HCT116 (cell line): ENCODE results near the gene GSC. TPM values are rescaled to one million over a fixed set of nuclear protein-coding genes. Genes with fewer than 3 reads are reported as not detected.

Experiments
- ATAC-seq: fragments of 200-7000 bp; cut with Tn5 transposase; 2 replicates; pipeline ENCODE4 v1.9.1; 2020; ENCODE audit warnings: mild to moderate bottlenecking, moderate library complexity
- BruUV-seq: library from RNA; stranded (reverse); fragments of 400-500 nt; replicated peaks from 2 replicates; lab custom pipeline; 2021; lab: Mats Ljungman, UMichigan
- CTCF ChIA-PET: fragments of 300-600 bp; sonication (Branson Sonifier 250); formaldehyde crosslinking; loops from one replicate; lab custom pipeline; 2021; ENCODE audit warnings: antibody characterized with exemption; lab: Charles Lee
- POLR2A ChIA-PET: fragments of 300-600, 350-600 bp; sonication (Branson Sonifier 250); formaldehyde crosslinking; loops from one replicate; lab custom pipeline; 2021; ENCODE audit warnings: antibody characterized with exemption; lab: Charles Lee
- RAD21 ChIA-PET, 2 experiments: fragments of 300-600 bp; sonication (Branson Sonifier 250); formaldehyde crosslinking; loops; one replicate each; lab custom pipeline; 2023; ENCODE audit warnings: low total read pairs in 2 of 2; ENCODE audit not compliant: uncharacterized antibody in 2 of 2, unreplicated experiment in 2 of 2, low non-redundant PET in 1 of 2; lab: Charles Lee
- DNase-seq: peaks from one replicate; pipeline ENCODE4 v3.0.0-alpha.2; 2010; ENCODE audit warnings: low read depth, low spot score
- H2AFZ ChIP-seq: fragments of 200-600 bp; shearing (Covaris generic), sonication (generic); 2 replicates; pipeline ENCODE4 v1.6.1; 2017; ENCODE audit warnings: low read depth, mixed run types, mixed read lengths, antibody characterized with exemption, low read length; ENCODE audit not compliant: poor library complexity, severe bottlenecking
- H3K27ac ChIP-seq: 2 replicates; pipeline ENCODE4 v1.5.1; 2012; ENCODE audit warnings: low read depth, low read length
- H3K27me3 ChIP-seq: fragments of 200-600 bp; sonication (generic); 2 replicates; pipeline ENCODE4 v1.6.1; 2016; ENCODE audit warnings: mixed run types, low read length, mixed read lengths; ENCODE audit not compliant: insufficient read depth
- H3K36me3 ChIP-seq, 2 experiments: fragments of 200-500 bp in 1 of 2; fragments of 200-600 bp in 1 of 2; sonication (Bioruptor generic) in 1 of 2; sonication (generic) in 1 of 2; 2 replicates each; pipeline versions ENCODE4 v1.5.1 to v1.6.1; 2014 to 2016; ENCODE audit warnings: low read length in 2 of 2, inconsistent platforms in 1 of 2, mixed read lengths in 1 of 2, mixed run types in 1 of 2; ENCODE audit not compliant: insufficient read depth in 2 of 2, control insufficient read depth in 1 of 2
- H3K4me1 ChIP-seq, 2 experiments: fragments of 200-600 bp in 1 of 2; sonication (generic) in 1 of 2; 2 replicates each; pipeline versions ENCODE4 v1.5.1 to v1.6.1; 2012 to 2017; ENCODE audit warnings: low read length in 2 of 2, inconsistent platforms in 1 of 2, mild to moderate bottlenecking in 1 of 2, mixed read lengths in 1 of 2, mixed run types in 1 of 2, moderate library complexity in 1 of 2; ENCODE audit not compliant: insufficient read depth in 2 of 2, control insufficient read depth in 1 of 2
- H3K4me2 ChIP-seq: fragments of 200-600 bp; sonication (generic); 2 replicates; pipeline ENCODE4 v1.6.1; 2017; ENCODE audit warnings: mixed run types, low read length, mixed read lengths
- H3K4me3 ChIP-seq, 2 experiments: fragments of 200-600 bp in 1 of 2; sonication (generic) in 1 of 2; replicated peaks in 1 of 2; 2 replicates each; pipeline ENCODE4 v1.5.1; 2011 to 2016; ENCODE audit warnings: low read length in 2 of 2, control low read depth in 1 of 2, low read depth in 1 of 2, mild to moderate bottlenecking in 1 of 2, mixed read lengths in 1 of 2, mixed run types in 1 of 2
- H3K79me2 ChIP-seq: fragments of 200-600 bp; sonication (generic); 2 replicates; pipeline ENCODE4 v1.6.1; 2017; ENCODE audit warnings: mild to moderate bottlenecking, mixed run types, low read length, moderate library complexity, mixed read lengths; ENCODE audit not compliant: insufficient read depth
- H3K9ac ChIP-seq: fragments of 200-600 bp; sonication (generic); 2 replicates; pipeline ENCODE4 v1.6.1; 2016; ENCODE audit warnings: low read length, mixed read lengths
- H3K9me2 ChIP-seq: fragments of 200-600 bp; sonication (generic), shearing (Covaris generic); 2 replicates; pipeline ENCODE4 v1.6.1; 2017; ENCODE audit warnings: mixed run types, mild to moderate bottlenecking, moderate library complexity; ENCODE audit not compliant: insufficient read depth
- H3K9me3 ChIP-seq, 2 experiments: fragments of 200-500 bp in 1 of 2; fragments of 200-600 bp in 1 of 2; sonication (Bioruptor generic) in 1 of 2; sonication (generic) in 1 of 2; 2 replicates each; pipeline ENCODE4 v1.6.1; 2014 to 2017; ENCODE audit warnings: low read length in 2 of 2, mixed read lengths in 2 of 2, inconsistent platforms in 1 of 2, low read depth in 1 of 2, mild to moderate bottlenecking in 1 of 2, mixed run types in 1 of 2, moderate library complexity in 1 of 2; ENCODE audit not compliant: control insufficient read depth in 1 of 2, insufficient read depth in 1 of 2
- H4K20me1 ChIP-seq: fragments of 200-600 bp; sonication (generic), shearing (Covaris generic); 2 replicates; pipeline ENCODE4 v1.6.1; 2017; ENCODE audit warnings: mixed run types, mild to moderate bottlenecking, moderate library complexity; ENCODE audit not compliant: insufficient read depth
- CEBPB ChIP-seq: IDR thresholded peaks from 2 replicates; pipeline ENCODE4 v1.6.1; 2012; ENCODE audit warnings: low read depth
- EGR1 ChIP-seq: IDR thresholded peaks from 2 replicates; pipeline ENCODE4 v1.6.1; 2012; ENCODE audit warnings: low read depth
- ELF1 ChIP-seq: IDR thresholded peaks from 2 replicates; pipeline ENCODE4 v1.6.1; 2012; ENCODE audit warnings: low read depth, borderline replicate concordance
- EZH2phosphoT487 ChIP-seq: fragments of 200-600 bp; IDR thresholded peaks from 2 replicates; pipeline ENCODE4 v1.6.1; 2018; ENCODE audit warnings: antibody characterized with exemption, borderline replicate concordance
- JUND ChIP-seq: IDR thresholded peaks from 2 replicates; pipeline ENCODE4 v1.6.1; 2012
- MAX ChIP-seq: IDR thresholded peaks from 2 replicates; pipeline ENCODE4 v1.6.1; 2012
- POLR2A ChIP-seq: IDR thresholded peaks from 2 replicates; pipeline ENCODE4 v1.7.0; 2011; ENCODE audit warnings: borderline replicate concordance; ENCODE audit not compliant: insufficient read depth, insufficient read length; ENCODE audit errors: extremely low read depth
- POLR2AphosphoS5 ChIP-seq: IDR thresholded peaks from 2 replicates; pipeline ENCODE4 v1.6.1; 2011; ENCODE audit warnings: mild to moderate bottlenecking, low read depth, low read length, moderate library complexity
- RAD21 ChIP-seq: IDR thresholded peaks from 2 replicates; pipeline ENCODE4 v1.6.1; 2012; ENCODE audit warnings: low read depth, mild to moderate bottlenecking
- SP1 ChIP-seq: IDR thresholded peaks from 2 replicates; pipeline ENCODE4 v1.6.1; 2012; ENCODE audit warnings: low read depth
- SRF ChIP-seq: IDR thresholded peaks from 2 replicates; pipeline ENCODE4 v1.6.1; 2012; ENCODE audit warnings: low read depth
- YY1 ChIP-seq: IDR thresholded peaks from 2 replicates; pipeline ENCODE4 v1.6.1; 2011; ENCODE audit warnings: low read length, low read depth, moderate library complexity, mild to moderate bottlenecking; ENCODE audit not compliant: insufficient replicate concordance; ENCODE audit errors: extremely low read depth
- ZBTB33 ChIP-seq: IDR thresholded peaks from 2 replicates; pipeline ENCODE4 v1.6.1; 2011; ENCODE audit warnings: mild to moderate bottlenecking, low read length, moderate library complexity; ENCODE audit not compliant: insufficient replicate concordance; ENCODE audit errors: extremely low read depth
- ZFX ChIP-seq: fragments of 450-650 bp; IDR thresholded peaks from 2 replicates; pipeline ENCODE4 v1.6.1; 2017
- ZNF274 ChIP-seq: fragments of 200-500 bp; sonication (Bioruptor generic); IDR thresholded peaks from 2 replicates; pipeline ENCODE4 v1.6.1; 2014; ENCODE audit warnings: mild to moderate bottlenecking, low read depth, low read length, inconsistent platforms
- intact Hi-C: fragments of 100-400 bp; cut with micrococcal nuclease; formaldehyde crosslinking; loops from 2 replicates; pipeline ENCODE4 v1.10.0; 2022
- total RNA-seq: library from RNA; stranded (reverse); gene quantifications from one replicate; pipeline ENCODE4 v1.2.1, GENCODE V29; 2021; ENCODE audit not compliant: unreplicated experiment
- TF ChIP-seq, protein P1 (sequence below): IDR thresholded peaks from 2 replicates; pipeline ENCODE4 v1.6.1; 2012; ENCODE audit warnings: low read depth

Gene GSC
- total RNA-seq, 1 experiment from 2014 or later, result not detected

DNA sequence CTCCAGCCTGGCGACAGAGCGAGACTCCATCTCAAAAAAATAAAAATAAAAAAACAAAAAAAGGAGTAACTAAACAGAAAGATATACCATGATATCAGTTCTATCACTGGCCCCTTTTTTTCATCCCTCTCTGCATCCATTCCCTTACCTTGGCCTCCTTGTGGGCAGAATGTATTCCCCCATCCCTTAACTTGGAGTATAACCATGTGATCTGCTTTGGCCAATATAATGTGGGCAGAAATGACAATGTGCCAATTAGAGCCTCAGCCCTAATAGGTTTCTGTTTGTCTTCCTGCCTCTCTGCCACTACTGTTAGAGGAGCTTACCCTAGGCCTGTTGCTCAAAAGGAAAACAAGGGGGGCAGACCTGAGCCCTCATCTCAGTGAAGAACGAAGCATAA, 23.8 kb downstream of the GSC start:
- RAD21 ChIA-PET, result no interaction called here
- CTCF ChIA-PET, result no interaction called here
- DNase-seq (no peak), ATAC-seq (no peak)
- intact Hi-C loops, result loop anchor here (10.0 kb wide), 1 partner anchor 321 kb away; no protein-coding TSS in a partner anchor
- Histone ChIP-seq H3K79me2 (no peaks in the 10 kb centered on the region), H2AFZ (no peak overlapping the region), H3K4me2 (no peak overlapping the region), H3K4me3 (no peak overlapping the region), H3K9ac (no peak overlapping the region), H3K9me2 (no peaks in the 10 kb centered on the region), H3K27ac (no peak overlapping the region), H3K36me3 (no peaks in the 10 kb centered on the region), H3K4me1 (peaks cover 0 to 9% of the 10 kb centered on the region in 2 experiments; a peak in 3 of 4 replicates), H4K20me1 (no peaks in the 10 kb centered on the region), H3K27me3 (no peaks in the 10 kb centered on the region), H3K9me3 (no peaks in the 10 kb centered on the region)
- no TSS peak for BruUV-seq
- TF ChIP-seq JUND, result no peak
- POLR2A ChIA-PET, result no interaction called here

DNA sequence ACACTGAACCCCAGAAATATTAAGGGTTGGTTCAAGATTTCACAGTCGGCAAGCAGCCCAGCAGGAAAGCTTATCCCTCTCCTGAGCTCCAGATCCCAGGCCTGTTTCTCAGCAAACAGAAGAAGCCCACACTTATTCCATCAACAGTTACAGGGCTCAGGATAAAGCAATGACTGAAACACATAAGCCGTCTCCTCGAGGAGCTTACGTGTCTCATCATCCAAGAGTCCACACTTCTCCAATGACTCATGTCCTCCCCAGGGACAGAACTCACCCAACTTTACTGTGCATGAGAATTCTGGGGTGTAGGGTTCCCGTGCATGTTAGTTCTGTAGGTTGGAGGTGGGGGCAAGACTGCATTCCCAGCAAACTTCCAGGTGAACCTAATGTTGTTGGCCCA, 31.2 kb downstream of the GSC start:
- ChIA-PET POLR2A (no interaction called here), CTCF (no interaction called here), RAD21 (no interaction called here)
- H3K79me2 ChIP-seq, result no peaks in the 10 kb centered on the region
- no peaks in the 10 kb centered on the region for H3K9me2 ChIP-seq
- no peaks in the 10 kb centered on the region for H4K20me1 ChIP-seq
- H3K9me3 ChIP-seq, result no peaks in the 10 kb centered on the region
- ATAC-seq, result no peak
- H3K9ac ChIP-seq, result no peak overlapping the region
- no peak overlapping the region for H3K4me2 ChIP-seq
- H3K4me3 ChIP-seq, result no peak overlapping the region
- H3K27me3 ChIP-seq, result no peaks in the 10 kb centered on the region
- no TSS peak for BruUV-seq
- no peak for DNase-seq
- H3K36me3 ChIP-seq, result no peaks in the 10 kb centered on the region
- intact Hi-C loops, result no loop called here
- no peaks in the 10 kb centered on the region for H3K4me1 ChIP-seq
- H2AFZ ChIP-seq, result no peak overlapping the region
- H3K27ac ChIP-seq, result no peak overlapping the region
- TF ChIP-seq MAX, result no peak
- no peak for TF ChIP-seq POLR2A
- TF ChIP-seq SRF, result no peak
- no peak for TF ChIP-seq POLR2AphosphoS5
- TF ChIP-seq RAD21, result no peak
- TF ChIP-seq ZFX, result no peak
- no peak for TF ChIP-seq YY1
- TF ChIP-seq, protein P1, sequence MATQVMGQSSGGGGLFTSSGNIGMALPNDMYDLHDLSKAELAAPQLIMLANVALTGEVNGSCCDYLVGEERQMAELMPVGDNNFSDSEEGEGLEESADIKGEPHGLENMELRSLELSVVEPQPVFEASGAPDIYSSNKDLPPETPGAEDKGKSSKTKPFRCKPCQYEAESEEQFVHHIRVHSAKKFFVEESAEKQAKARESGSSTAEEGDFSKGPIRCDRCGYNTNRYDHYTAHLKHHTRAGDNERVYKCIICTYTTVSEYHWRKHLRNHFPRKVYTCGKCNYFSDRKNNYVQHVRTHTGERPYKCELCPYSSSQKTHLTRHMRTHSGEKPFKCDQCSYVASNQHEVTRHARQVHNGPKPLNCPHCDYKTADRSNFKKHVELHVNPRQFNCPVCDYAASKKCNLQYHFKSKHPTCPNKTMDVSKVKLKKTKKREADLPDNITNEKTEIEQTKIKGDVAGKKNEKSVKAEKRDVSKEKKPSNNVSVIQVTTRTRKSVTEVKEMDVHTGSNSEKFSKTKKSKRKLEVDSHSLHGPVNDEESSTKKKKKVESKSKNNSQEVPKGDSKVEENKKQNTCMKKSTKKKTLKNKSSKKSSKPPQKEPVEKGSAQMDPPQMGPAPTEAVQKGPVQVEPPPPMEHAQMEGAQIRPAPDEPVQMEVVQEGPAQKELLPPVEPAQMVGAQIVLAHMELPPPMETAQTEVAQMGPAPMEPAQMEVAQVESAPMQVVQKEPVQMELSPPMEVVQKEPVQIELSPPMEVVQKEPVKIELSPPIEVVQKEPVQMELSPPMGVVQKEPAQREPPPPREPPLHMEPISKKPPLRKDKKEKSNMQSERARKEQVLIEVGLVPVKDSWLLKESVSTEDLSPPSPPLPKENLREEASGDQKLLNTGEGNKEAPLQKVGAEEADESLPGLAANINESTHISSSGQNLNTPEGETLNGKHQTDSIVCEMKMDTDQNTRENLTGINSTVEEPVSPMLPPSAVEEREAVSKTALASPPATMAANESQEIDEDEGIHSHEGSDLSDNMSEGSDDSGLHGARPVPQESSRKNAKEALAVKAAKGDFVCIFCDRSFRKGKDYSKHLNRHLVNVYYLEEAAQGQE, result no peak
- TF ChIP-seq ELF1, result no peak
- no peak for TF ChIP-seq SP1
- TF ChIP-seq EGR1, result no peak
- no peak for TF ChIP-seq ZNF274
- TF ChIP-seq CEBPB, result no peak
- no peak for TF ChIP-seq ZBTB33
- no peak for TF ChIP-seq EZH2phosphoT487
